ENCODE results near the gene SFMBT1. TPM values are rescaled to one million over a fixed set of nuclear protein-coding genes. Genes with fewer than 3 reads are reported as not detected.

Gene SFMBT1
- total and polyA plus RNA-seq, 9 donors, result 1.2 to 21.1 (median 6.2) TPM

- TF ChIP-seq EP300 (IDR thresholded peaks at IDR 0.05) (no peak), CTCF (IDR thresholded peaks at IDR 0.05) (no peak), POLR2A (IDR thresholded peaks at IDR 0.05) (no peak)
- intact Hi-C loops (cut with DNase I), result no loop called here
- H3K9me3 ChIP-seq, result no peaks in the 10 kb centered on the region
- no peak overlapping the region for H3K4me3 ChIP-seq
- H3K4me1 ChIP-seq (ENCODE audit: insufficient read depth), result peaks cover 3% of the 10 kb centered on the region
- no peaks in the 10 kb centered on the region for H3K36me3 ChIP-seq
- DNase-seq, result no peak
- no peak overlapping the region for H3K27ac ChIP-seq
- no peaks in the 10 kb centered on the region for H3K27me3 ChIP-seq
- WGBS, 3 donors, result 87 to 91% (median 89%) methylated on average over 5 of the region's 5 CpGs
Measured at GRCh38 chr3:52886049-52886730, 159.7 kb downstream of the SFMBT1 start.

GRCh38 chr3:52882377-52882776 lies 163.5 kb downstream of the SFMBT1 start:
- TF ChIP-seq EP300 (IDR thresholded peaks at IDR 0.05) (no peak), POLR2A (IDR thresholded peaks at IDR 0.05) (no peak), CTCF (IDR thresholded peaks at IDR 0.05) (no peak)
- H3K4me1 ChIP-seq (ENCODE audit: insufficient read depth), result peaks cover 1% of the 10 kb centered on the region
- H3K4me3 ChIP-seq, result no peak overlapping the region
- no peaks in the 10 kb centered on the region for H3K27me3 ChIP-seq
- intact Hi-C loops (cut with DNase I), result no loop called here
- DNase-seq, result no peak
- no peaks in the 10 kb centered on the region for H3K9me3 ChIP-seq
- H3K27ac ChIP-seq, result no peak overlapping the region
- WGBS, 3 donors, result 90 to 94% (median 91%) methylated on average over 4 of the region's 4 CpGs
- no peaks in the 10 kb centered on the region for H3K36me3 ChIP-seq

GRCh38 chr3:52881871-52882270 lies 164.0 kb downstream of the SFMBT1 start:
- Histone ChIP-seq H3K27me3 (no peaks in the 10 kb centered on the region), H3K9me3 (no peaks in the 10 kb centered on the region), H3K36me3 (no peaks in the 10 kb centered on the region), H3K27ac (no peak overlapping the region), H3K4me3 (no peak overlapping the region), H3K4me1 (ENCODE audit: insufficient read depth) (peaks cover 1% of the 10 kb centered on the region)
- 78 to 90% (median 87%) methylated on average over 4 of the region's 4 CpGs for WGBS, 3 donors
- DNase-seq, result no peak
- TF ChIP-seq EP300 (IDR thresholded peaks at IDR 0.05), result no peak
- intact Hi-C loops (cut with DNase I), result no loop called here

- 88 to 90% (median 89%) methylated on average over 3 of the region's 3 CpGs for WGBS, 3 donors
- Histone ChIP-seq H3K27ac (no peak overlapping the region), H3K4me1 (ENCODE audit: insufficient read depth) (peaks cover 3% of the 10 kb centered on the region), H3K9me3 (no peaks in the 10 kb centered on the region), H3K27me3 (no peaks in the 10 kb centered on the region), H3K36me3 (no peaks in the 10 kb centered on the region), H3K4me3 (no peak overlapping the region)
- intact Hi-C loops (cut with DNase I), result no loop called here
- no peak for TF ChIP-seq CTCF (IDR thresholded peaks at IDR 0.05)
- no peak for TF ChIP-seq POLR2A (IDR thresholded peaks at IDR 0.05)
- TF ChIP-seq EP300 (IDR thresholded peaks at IDR 0.05), result no peak
- no peak for DNase-seq
Measured at GRCh38 chr3:52880474-52880873, 165.4 kb downstream of the SFMBT1 start.

- DNase-seq, result no peak
- TF ChIP-seq POLR2A (IDR thresholded peaks at IDR 0.05), result no peak
- TF ChIP-seq EP300 (IDR thresholded peaks at IDR 0.05), result no peak
- no peak for TF ChIP-seq CTCF (IDR thresholded peaks at IDR 0.05)
- Histone ChIP-seq H3K27me3 (no peaks in the 10 kb centered on the region), H3K4me1 (ENCODE audit: insufficient read depth) (peaks cover 6% of the 10 kb centered on the region), H3K4me3 (no peak overlapping the region), H3K36me3 (no peaks in the 10 kb centered on the region), H3K27ac (no peak overlapping the region), H3K9me3 (no peaks in the 10 kb centered on the region)
- intact Hi-C loops (cut with DNase I), result no loop called here
- WGBS, 3 donors, result 83 to 89% (median 86%) methylated on average over 5 of the region's 5 CpGs
Measured at GRCh38 chr3:52880047-52880446, 165.8 kb downstream of the SFMBT1 start.

Data from ovary (tissue), 9 donors.